Uterus (tissue), 4 donors: Measurements from ENCODE around the gene UGGT2. TPM values are rescaled to one million over a fixed set of nuclear protein-coding genes. Genes with fewer than 3 reads are reported as not detected.
A peak's percentile ranks its signal among the peaks of the same experiment; 100 is the strongest.

Source experiments
- DNase-seq, 2 donors: peaks; one replicate each; pipeline ENCODE4 v3.0.0-alpha.2; 2019 to 2020
- H3K27ac ChIP-seq, 2 donors: fragments of 200-600 bp; sonication (generic); 1 replicate in 1 of 2; 2 replicates in 1 of 2; pipeline ENCODE4 v1.5.1; 2016 to 2018
- H3K27me3 ChIP-seq, 2 donors: fragments of 200-600 bp; sonication (generic); one replicate each; pipeline ENCODE4 v1.5.1; 2018 to 2019; ENCODE audit warnings: control low read depth in 1 of 2
- H3K36me3 ChIP-seq, 2 donors: fragments of 200-600 bp; sonication (generic); one replicate each; pipeline ENCODE4 v1.5.1; 2019; ENCODE audit warnings: control low read depth in 1 of 2
- H3K4me1 ChIP-seq, 2 donors: fragments of 200-600 bp; sonication (generic); one replicate each; pipeline ENCODE4 v1.5.1; 2018 to 2019; ENCODE audit warnings: control low read depth in 1 of 2
- H3K4me3 ChIP-seq, 2 donors: fragments of 200-600 bp; sonication (generic); 1 replicate in 1 of 2; 2 replicates in 1 of 2; pipeline ENCODE4 v1.5.1; 2018 to 2019; ENCODE audit warnings: mild to moderate bottlenecking in 1 of 2
- H3K9me3 ChIP-seq, 2 donors: fragments of 200-600 bp; sonication (generic); one replicate each; pipeline ENCODE4 v1.5.1; 2019; ENCODE audit warnings: control low read depth in 1 of 2
- CTCF ChIP-seq, 4 experiments: fragments of 200-600 bp in 2 of 4; fragments of 450-650 bp in 2 of 4; sonication (generic) in 2 of 4; IDR thresholded peaks; one replicate each; pipeline ENCODE4 v1.5.1; 2016 to 2019; ENCODE audit warnings: antibody characterized with exemption in 4 of 4, mild to moderate bottlenecking in 2 of 4, moderate library complexity in 1 of 4
- POLR2A ChIP-seq, 2 donors: fragments of 450-650 bp; IDR thresholded peaks; one replicate each; pipeline ENCODE4 v1.6.1; 2016; ENCODE audit warnings: antibody characterized with exemption in 2 of 2, mild to moderate bottlenecking in 1 of 2, moderate library complexity in 1 of 2
- intact Hi-C: fragments of 100-400 bp; cut with DNase I; formaldehyde crosslinking; loops from one replicate; pipeline ENCODE4 v1.15.1; 2023; ENCODE audit warnings: low total_unique reads
- total RNA-seq, 4 donors: library from RNA; depleted of rRNA in 3 of 4; stranded (reverse); fragments of >200 nt in 3 of 4; gene quantifications; one replicate each; pipeline versions ENCODE4 v1.1.0 to v1.2.4, GENCODE V29; 2014 to 2023
- donor health status: DM: yes; HTN: yes; CAD: no.

The UGGT2 gene
- total RNA-seq, result 100 to 1,000 TPM in 2 of 4 donors, 10 to 100 TPM in 2; 33.5 to 171 (median 116) TPM

GRCh38 chr13:96053003-96053703 lies at the start of gene UGGT2:
Gene UGGT2, minus strand, starts transcription at chr13:96053401. Its CDS starts 89 bp downstream, at chr13:96053312.
- TF ChIP-seq CTCF (IDR thresholded peaks at IDR 0.05), result peak in 2 of 4 experiments; percentile 18 to 28
- peak; percentile 83 to 85 for TF ChIP-seq POLR2A (IDR thresholded peaks at IDR 0.05)
- intact Hi-C loops, result no loop called here

GRCh38 chr13:96100457-96101220 lies 47.4 kb upstream of the UGGT2 start:
- Histone ChIP-seq H3K27me3 (no peaks in the 10 kb centered on the region), H3K4me1 (no peaks in the 10 kb centered on the region), H3K27ac (no peak overlapping the region), H3K36me3 (no peaks in the 10 kb centered on the region), H3K4me3 (no peak overlapping the region), H3K9me3 (no peaks in the 10 kb centered on the region)
- DNase-seq, result no peak
- intact Hi-C loops, result no loop called here
- no peak for TF ChIP-seq POLR2A (IDR thresholded peaks at IDR 0.05)
- no peak for TF ChIP-seq CTCF (IDR thresholded peaks at IDR 0.05)

More at GRCh38 chr13:96053003-96053703, at the start of gene UGGT2:
- H3K9me3 ChIP-seq, result no peaks in the 10 kb centered on the region
- no peaks in the 10 kb centered on the region for H3K36me3 ChIP-seq
- peak within 1 kb of the TSS; percentile 65 to 85 for H3K4me3 ChIP-seq
- peak; percentile 93 to 95 for DNase-seq
- H3K4me1 ChIP-seq, result no peaks in the 10 kb centered on the region
- peak within 1 kb of the TSS; percentile 82 to 87 for H3K27ac ChIP-seq
- H3K27me3 ChIP-seq, result no peaks in the 10 kb centered on the region

- no peak for DNase-seq
- H3K27ac ChIP-seq, result no peak overlapping the region
- H3K27me3 ChIP-seq, result peaks cover 0 to 3% of the 10 kb centered on the region in 2 donors
- TF ChIP-seq CTCF (IDR thresholded peaks at IDR 0.05) (no peak), POLR2A (IDR thresholded peaks at IDR 0.05) (no peak)
- no peaks in the 10 kb centered on the region for H3K9me3 ChIP-seq
- intact Hi-C loops, result no loop called here
- no peaks in the 10 kb centered on the region for H3K36me3 ChIP-seq
- no peak overlapping the region for H3K4me3 ChIP-seq
- no peaks in the 10 kb centered on the region for H3K4me1 ChIP-seq
These were observed 40.2 kb upstream of the UGGT2 start for GRCh38 chr13:96093296-96094006.

GRCh38 chr13:96091164-96092117 lies 38.2 kb upstream of the UGGT2 start:
- intact Hi-C loops, result no loop called here
- peak; percentile 33 to 43 for DNase-seq
- Histone ChIP-seq H3K27me3 (peaks cover 0 to 16% of the 10 kb centered on the region in 2 donors), H3K27ac (peak overlapping the region; percentile 38 to 78), H3K9me3 (no peaks in the 10 kb centered on the region), H3K36me3 (no peaks in the 10 kb centered on the region), H3K4me1 (no peaks in the 10 kb centered on the region), H3K4me3 (peak overlapping the region; percentile 36 to 39)
- TF ChIP-seq POLR2A (IDR thresholded peaks at IDR 0.05) (no peak), CTCF (IDR thresholded peaks at IDR 0.05) (no peak)
